ENCODE data around the gene DLGAP5. TPM values are rescaled to one million over a fixed set of nuclear protein-coding genes. Genes with fewer than 3 reads are reported as not detected.
A peak's percentile ranks its signal among the peaks of the same experiment; 100 is the strongest.

The DLGAP5 gene
- total and polyA plus RNA-seq, 2 of the 13 experiments (the other 11 are each of a cell fraction or from before 2014, with no cell fraction given) = 7.7 to 55.8 TPM

- TF ChIP-seq MAX (IDR thresholded peaks at IDR 0.05) (peak; percentile 98), MTERF4 (CRISPR knock-in tag; IDR thresholded peaks at IDR 0.05) (no peak), ZFP1 (CRISPR knock-in tag; IDR thresholded peaks at IDR 0.05) (peak; percentile 57; the same call in 1 of the 2 replicates), MYC (CRISPR knock-in tag; IDR thresholded peaks at IDR 0.05; ENCODE audit: borderline replicate concordance) (peak; percentile 94), RORA (CRISPR knock-in tag; IDR thresholded peaks at IDR 0.05) (no peak), FOXM1 (CRISPR knock-in tag; IDR thresholded peaks at IDR 0.05) (no peak), MEIS2 (CRISPR knock-in tag; IDR thresholded peaks at IDR 0.05) (peak; percentile 65; the same call in 1 of the 2 replicates), HNRNPL (IDR thresholded peaks at IDR 0.05; ENCODE audit: low read depth, low read length) (0 out of 2 replicates have a peak, but pooled peaks have one; percentile 19), ZFX (CRISPR knock-in tag; IDR thresholded peaks at IDR 0.05; ENCODE audit: low read depth) (peak; percentile 97), BRD4 (CRISPR knock-in tag; IDR thresholded peaks at IDR 0.05) (0 out of 2 replicates have a peak, but pooled peaks have one; percentile 33), PHF21A (CRISPR knock-in tag; IDR thresholded peaks at IDR 0.05) (peak; percentile 77), ZNF556 (CRISPR knock-in tag; IDR thresholded peaks at IDR 0.05; ENCODE audit: borderline replicate concordance) (peak; percentile 87), ZBTB40 (IDR thresholded peaks at IDR 0.05) (no peak), ZBTB40 (CRISPR knock-in tag; IDR thresholded peaks at IDR 0.05) (peak; percentile 56), RFXAP (CRISPR knock-in tag; IDR thresholded peaks at IDR 0.05; ENCODE audit: borderline replicate concordance) (peak; percentile 63; the same call in 1 of the 2 replicates), ZNF256 (CRISPR knock-in tag; conservative IDR thresholded peaks at IDR 0.05) (peak; percentile 65; the same call in 1 of the 2 replicates), ZNF747 (CRISPR knock-in tag; IDR thresholded peaks at IDR 0.05; ENCODE audit: borderline replicate concordance) (no peak), ZNF660 (CRISPR knock-in tag; IDR thresholded peaks at IDR 0.05; ENCODE audit: borderline replicate concordance, low read depth) (no peak), FOXA3 (CRISPR knock-in tag; IDR thresholded peaks at IDR 0.05) (peak; percentile 49), MXD4 (CRISPR knock-in tag; IDR thresholded peaks at IDR 0.05) (peak; percentile 80)
Observed at GRCh38 chr14:55107766-55108554, 83.4 kb downstream of the DLGAP5 start (continued).
